ENCODE data around the gene SRCAP.

SRCAP gene

DNA sequence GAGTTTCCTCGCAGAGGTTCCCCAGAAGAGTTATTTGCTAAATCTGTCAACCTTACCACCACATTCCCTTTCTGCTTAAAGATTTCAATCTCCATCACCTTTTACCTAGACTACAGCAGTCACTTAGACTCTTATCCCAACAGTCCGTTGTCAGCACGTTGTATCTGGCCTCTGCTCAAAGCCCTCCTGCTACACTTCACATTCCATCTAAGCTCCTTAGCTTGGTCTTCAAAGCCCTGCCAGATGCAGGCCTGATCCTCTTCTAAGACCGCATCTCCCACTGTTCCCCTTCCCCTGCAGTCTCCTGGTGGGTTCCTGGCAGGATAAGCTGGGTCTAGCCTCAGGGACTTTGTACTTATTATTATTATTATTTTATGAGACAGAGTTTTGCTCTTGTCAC is 10.3 kb upstream of the SRCAP start:
- TF ChIP-seq SIN3A (IDR thresholded peaks at IDR 0.05; ENCODE audit: borderline replicate concordance, insufficient read depth, low read length) (no peak), TAF1 (IDR thresholded peaks at IDR 0.05; ENCODE audit: borderline replicate concordance, insufficient read depth, low read length) (no peak), POLR2AphosphoS5 (IDR thresholded peaks at IDR 0.05; ENCODE audit: low read depth, low read length) (no peak), REST (IDR thresholded peaks at IDR 0.05; ENCODE audit: insufficient read depth in 1 of 2, low read depth in 2 of 2, low read length in 2 of 2) (no peak), FOXP2 (optimal IDR thresholded peaks at IDR 0.05; ENCODE audit: borderline replicate concordance, extremely low read depth, extremely low read length, insufficient read depth) (no peak)

DNA sequence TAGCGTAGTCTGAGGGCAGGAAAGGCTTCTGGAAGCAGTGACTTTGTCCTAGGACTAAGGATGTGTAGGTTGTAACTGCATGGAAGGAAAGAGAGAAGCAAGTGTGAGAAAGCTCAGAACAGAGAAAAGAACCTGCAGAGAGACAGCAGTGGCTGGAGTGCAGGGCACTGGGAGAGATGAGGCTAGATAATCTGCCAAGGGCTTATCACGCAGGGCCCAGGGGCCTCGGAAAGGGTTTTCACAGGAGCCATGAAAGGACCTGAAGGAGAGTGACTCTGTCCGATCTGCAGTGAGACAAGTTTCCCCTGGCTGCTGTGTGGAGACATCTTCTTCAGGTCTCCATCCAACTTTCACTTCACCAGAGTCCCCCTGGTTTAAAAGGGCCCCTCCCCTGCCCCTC is 7.1 kb upstream of the SRCAP start:
- TF ChIP-seq POLR2AphosphoS5 (IDR thresholded peaks at IDR 0.05; ENCODE audit: low read depth, low read length) (no peak), TAF1 (IDR thresholded peaks at IDR 0.05; ENCODE audit: borderline replicate concordance, insufficient read depth, low read length) (no peak), FOXP2 (optimal IDR thresholded peaks at IDR 0.05; ENCODE audit: borderline replicate concordance, extremely low read depth, extremely low read length, insufficient read depth) (no peak), REST (IDR thresholded peaks at IDR 0.05; ENCODE audit: insufficient read depth in 1 of 2, low read depth in 2 of 2, low read length in 2 of 2) (no peak), SIN3A (IDR thresholded peaks at IDR 0.05; ENCODE audit: borderline replicate concordance, insufficient read depth, low read length) (no peak)

DNA sequence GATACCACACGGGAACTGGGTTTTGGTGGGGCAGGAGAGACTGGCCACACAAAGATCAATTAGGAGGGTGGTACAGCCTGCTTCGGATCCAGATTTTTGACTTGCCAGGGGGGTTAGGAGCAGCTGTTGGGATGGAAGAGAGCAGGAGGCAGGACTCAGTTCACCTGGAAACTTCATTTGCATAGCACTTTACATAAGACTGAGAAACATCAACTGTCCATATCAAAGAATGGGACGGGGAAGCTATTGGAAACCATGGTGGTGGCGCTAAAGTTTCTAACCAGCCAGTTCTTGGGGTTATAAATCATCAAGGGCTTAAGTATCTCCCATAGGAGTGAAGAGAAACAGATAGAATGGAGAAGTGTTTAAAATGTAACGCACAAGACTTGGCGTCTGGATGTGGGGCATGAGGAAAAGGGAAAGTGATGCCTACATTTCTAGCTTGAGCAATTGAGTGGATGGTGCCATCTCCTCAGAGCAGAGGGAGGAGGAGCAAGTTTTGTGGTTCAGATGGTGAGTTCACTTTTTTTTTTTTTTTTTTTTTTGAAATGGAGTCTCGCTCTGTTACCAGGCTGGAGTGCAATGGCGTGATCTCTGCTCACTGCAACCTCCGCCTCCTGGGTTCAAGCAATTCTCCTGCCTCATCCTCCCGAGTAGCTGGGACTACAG is 6.4 kb upstream of the SRCAP start:
- TF ChIP-seq SIN3A (IDR thresholded peaks at IDR 0.05; ENCODE audit: borderline replicate concordance, insufficient read depth, low read length) (no peak), FOXP2 (optimal IDR thresholded peaks at IDR 0.05; ENCODE audit: borderline replicate concordance, extremely low read depth, extremely low read length, insufficient read depth) (no peak), REST (IDR thresholded peaks at IDR 0.05; ENCODE audit: insufficient read depth in 1 of 2, low read depth in 2 of 2, low read length in 2 of 2) (no peak), TAF1 (IDR thresholded peaks at IDR 0.05; ENCODE audit: borderline replicate concordance, insufficient read depth, low read length) (no peak), POLR2AphosphoS5 (IDR thresholded peaks at IDR 0.05; ENCODE audit: low read depth, low read length) (no peak)

GRCh38 chr16:30694926-30695693 is 3.9 kb upstream of the SRCAP start:
- no peak for TF ChIP-seq POLR2AphosphoS5 (IDR thresholded peaks at IDR 0.05; ENCODE audit: low read depth, low read length)
- TF ChIP-seq FOXP2 (optimal IDR thresholded peaks at IDR 0.05; ENCODE audit: borderline replicate concordance, extremely low read depth, extremely low read length, insufficient read depth) = no peak
- no peak for TF ChIP-seq SIN3A (IDR thresholded peaks at IDR 0.05; ENCODE audit: borderline replicate concordance, insufficient read depth, low read length)
- TF ChIP-seq TAF1 (IDR thresholded peaks at IDR 0.05; ENCODE audit: borderline replicate concordance, insufficient read depth, low read length) = no peak
- no peak for TF ChIP-seq REST (IDR thresholded peaks at IDR 0.05; ENCODE audit: insufficient read depth in 1 of 2, low read depth in 2 of 2, low read length in 2 of 2)
